Fibroblast of mammary gland (primary cell): ENCODE data around the gene RYR1.
A peak's percentile ranks its signal among the peaks of the same experiment; 100 is the strongest.
"Not testable (repeated sequence)": the region's sequence is repeated elsewhere in the genome, so short reads cannot be mapped to it uniquely, and the experiment has no call there.

Source experiments
- DNase-seq: peaks from one replicate; pipeline ENCODE4 v3.0.0-alpha.2; 2010; ENCODE audit warnings: low read depth
- H3K4me3 ChIP-seq: 2 replicates; pipeline ENCODE4 v1.5.1; 2011; ENCODE audit warnings: low read depth, mild to moderate bottlenecking, low read length, moderate library complexity; ENCODE audit not compliant: control insufficient read depth
- TF ChIP-seq, protein P1 (sequence below): conservative IDR thresholded peaks from 2 replicates; pipeline ENCODE4 v1.5.1; 2011; ENCODE audit warnings: low read depth, low read length, inconsistent platforms; ENCODE audit not compliant: control insufficient read depth, insufficient read depth

RYR1 gene

DNA sequence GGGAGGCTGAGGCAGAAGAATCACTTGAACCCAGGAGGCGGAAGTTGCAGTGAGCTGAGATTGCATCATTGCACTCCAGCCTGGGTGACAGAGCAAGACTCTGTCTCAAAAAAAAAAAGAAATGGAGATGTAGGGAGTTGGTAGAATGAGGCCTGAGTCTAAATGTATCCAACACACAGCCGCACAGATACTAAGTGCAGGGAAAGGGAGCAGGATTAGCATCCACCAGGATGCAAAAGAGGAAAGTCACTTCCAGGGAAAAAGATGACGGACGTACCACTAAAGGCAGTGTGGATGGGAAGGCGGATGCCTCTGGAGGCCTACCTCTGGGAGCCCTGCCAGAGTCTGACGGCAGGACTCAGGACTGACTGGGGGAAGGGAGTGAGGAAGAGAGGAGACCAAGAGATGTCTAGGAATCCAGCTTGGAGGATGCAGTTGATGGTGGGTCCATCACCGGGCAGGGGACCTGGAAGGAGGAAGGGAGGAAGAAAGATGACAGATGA, 23.8 kb upstream of the RYR1 start:
- TF ChIP-seq, protein P1, sequence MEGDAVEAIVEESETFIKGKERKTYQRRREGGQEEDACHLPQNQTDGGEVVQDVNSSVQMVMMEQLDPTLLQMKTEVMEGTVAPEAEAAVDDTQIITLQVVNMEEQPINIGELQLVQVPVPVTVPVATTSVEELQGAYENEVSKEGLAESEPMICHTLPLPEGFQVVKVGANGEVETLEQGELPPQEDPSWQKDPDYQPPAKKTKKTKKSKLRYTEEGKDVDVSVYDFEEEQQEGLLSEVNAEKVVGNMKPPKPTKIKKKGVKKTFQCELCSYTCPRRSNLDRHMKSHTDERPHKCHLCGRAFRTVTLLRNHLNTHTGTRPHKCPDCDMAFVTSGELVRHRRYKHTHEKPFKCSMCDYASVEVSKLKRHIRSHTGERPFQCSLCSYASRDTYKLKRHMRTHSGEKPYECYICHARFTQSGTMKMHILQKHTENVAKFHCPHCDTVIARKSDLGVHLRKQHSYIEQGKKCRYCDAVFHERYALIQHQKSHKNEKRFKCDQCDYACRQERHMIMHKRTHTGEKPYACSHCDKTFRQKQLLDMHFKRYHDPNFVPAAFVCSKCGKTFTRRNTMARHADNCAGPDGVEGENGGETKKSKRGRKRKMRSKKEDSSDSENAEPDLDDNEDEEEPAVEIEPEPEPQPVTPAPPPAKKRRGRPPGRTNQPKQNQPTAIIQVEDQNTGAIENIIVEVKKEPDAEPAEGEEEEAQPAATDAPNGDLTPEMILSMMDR = no peak
- no peak overlapping the region for H3K4me3 ChIP-seq
- peak; percentile 75 for DNase-seq

DNA sequence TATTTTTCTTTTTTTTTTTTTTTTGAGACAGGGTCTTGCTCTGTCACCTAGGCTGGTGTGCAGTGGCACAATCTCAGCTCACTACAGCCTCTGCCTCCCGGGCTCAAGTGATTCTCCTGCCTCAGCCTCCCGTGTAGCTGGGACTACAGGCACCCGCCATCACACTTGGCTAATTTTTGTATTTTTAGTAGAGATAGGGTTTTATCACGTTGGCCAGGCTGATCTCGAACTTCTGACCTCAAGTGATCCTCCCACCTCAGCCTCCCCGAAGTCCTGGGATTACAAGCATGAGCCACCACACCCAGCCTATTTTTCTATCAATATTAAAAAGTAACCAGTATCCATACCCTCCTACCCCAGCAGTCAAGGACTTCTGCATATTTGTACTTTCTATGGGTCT, 23.1 kb upstream of the RYR1 start:
- DNase-seq, H3K4me3 ChIP-seq: not testable (repeated sequence)

GRCh38 chr19:38411041-38411712, 22.3 kb upstream of the RYR1 start:
- TF ChIP-seq, protein P1 = no peak
- H3K4me3 ChIP-seq = no peak overlapping the region
- no peak for DNase-seq

DNA sequence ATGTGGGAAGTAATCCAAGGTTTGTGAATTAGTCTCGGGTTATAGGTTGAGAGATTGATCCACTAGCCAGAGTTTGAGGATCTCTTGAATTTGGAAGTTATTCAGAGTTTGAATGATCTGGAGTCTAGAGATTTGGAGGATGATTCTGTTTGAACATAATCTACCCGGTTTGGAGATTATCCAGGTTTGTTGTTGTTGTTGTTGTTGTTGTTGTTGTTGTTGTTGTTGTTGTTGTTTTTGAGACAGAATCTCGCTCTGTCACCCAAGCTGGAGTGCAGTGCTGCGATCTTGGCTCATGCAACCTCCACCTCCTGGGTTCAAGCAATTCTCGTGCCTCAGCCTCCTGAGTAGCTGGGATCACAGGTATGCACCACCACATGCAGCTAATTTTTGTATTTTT, 21.6 kb upstream of the RYR1 start:
- not testable (repeated sequence) for H3K4me3 ChIP-seq, DNase-seq

DNA sequence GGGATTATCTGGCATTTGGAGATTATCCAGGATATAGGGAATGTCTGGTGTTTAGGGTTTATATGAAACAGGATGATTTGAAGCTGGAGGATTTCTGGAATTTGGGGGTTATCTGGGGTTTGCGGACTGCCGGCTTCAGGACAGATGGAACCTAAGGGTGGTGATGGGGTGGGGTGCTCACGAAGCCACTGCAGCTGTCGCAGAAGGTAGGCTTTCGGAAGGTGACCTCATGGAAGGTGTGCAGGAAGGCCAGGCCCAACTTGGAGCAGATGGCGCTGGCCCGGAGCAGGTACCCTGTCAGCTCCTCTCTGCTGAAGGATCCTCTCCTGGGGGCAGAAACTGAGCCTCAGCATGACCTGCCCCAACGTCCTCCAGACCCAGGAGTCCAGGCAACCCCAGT, 21.0 kb upstream of the RYR1 start:
- TF ChIP-seq, protein P1 = no peak

DNA sequence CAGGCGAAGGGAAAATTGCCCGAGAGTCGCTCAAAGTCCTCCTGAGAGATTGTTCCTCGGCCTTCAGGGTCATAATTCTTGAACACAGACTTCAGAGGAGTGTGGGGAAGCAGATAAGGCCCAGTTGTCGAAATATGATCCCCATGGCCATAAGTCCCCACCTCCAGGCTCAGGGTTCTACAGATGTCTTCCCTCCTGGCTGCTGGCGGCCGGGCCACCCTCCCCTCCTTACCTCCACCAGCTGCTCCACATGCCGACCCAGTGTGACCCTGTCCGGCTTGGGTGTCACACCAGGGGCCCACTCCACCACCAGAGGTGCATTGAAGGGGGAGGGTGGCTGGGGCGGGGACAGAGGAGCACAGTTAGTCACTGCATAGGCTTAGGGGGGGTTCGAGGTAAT, 20.5 kb upstream of the RYR1 start:
- no peak overlapping the region for H3K4me3 ChIP-seq
- TF ChIP-seq, protein P1 = no peak
- DNase-seq = no peak

More for the DNA sequence above, 21.0 kb upstream of the RYR1 start:
- DNase-seq = no peak
- H3K4me3 ChIP-seq = no peak overlapping the region

DNA sequence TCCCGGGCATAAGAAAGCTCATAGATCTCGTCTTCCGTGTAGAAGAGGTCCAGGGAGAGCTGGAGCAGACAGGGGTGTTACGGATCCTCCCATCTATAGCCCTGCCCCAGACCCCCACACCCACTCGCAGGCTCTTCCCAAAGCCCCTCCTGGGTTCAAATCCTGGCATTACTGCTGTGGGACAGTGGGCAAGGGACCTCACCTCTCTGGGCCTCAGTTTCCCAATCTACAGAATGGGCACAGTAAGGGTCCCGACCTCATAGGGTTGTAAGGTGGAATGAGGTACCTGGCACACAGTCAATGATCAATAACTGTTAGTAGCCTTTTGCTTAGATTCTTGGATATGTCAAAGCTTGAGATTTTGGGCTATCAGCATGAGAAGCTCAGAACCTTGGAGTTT, 20.1 kb upstream of the RYR1 start:
- no peak overlapping the region for H3K4me3 ChIP-seq
- TF ChIP-seq, protein P1 = no peak
- no peak for DNase-seq

DNA sequence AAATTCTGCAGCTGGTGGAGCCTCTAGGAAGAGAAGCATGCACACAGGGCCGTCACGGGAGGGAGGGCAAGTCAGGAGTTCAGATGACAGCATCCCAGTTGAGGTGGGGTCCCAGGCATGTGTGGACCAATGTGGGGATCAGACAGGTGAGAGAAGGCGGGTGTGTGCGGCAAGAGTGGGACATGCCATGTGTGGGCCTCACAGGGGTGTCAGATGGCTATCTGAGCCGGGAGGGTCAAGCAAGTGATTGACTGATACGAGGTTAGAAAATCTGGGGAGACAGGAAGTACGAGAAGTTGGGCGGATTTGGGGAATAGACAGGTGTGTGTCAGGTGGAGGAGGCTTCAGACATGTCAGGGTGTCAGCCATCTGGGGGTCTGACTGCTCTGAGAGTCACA, 16.3 kb upstream of the RYR1 start:
- TF ChIP-seq, protein P1 = no peak
- no peak overlapping the region for H3K4me3 ChIP-seq

More for the DNA sequence above, 16.3 kb upstream of the RYR1 start:
- DNase-seq = no peak
